ENCODE results near the gene SI.
"Not testable (repeated sequence)": the region's sequence is repeated elsewhere in the genome, so short reads cannot be mapped to it uniquely, and the experiment has no call there.

DNA sequence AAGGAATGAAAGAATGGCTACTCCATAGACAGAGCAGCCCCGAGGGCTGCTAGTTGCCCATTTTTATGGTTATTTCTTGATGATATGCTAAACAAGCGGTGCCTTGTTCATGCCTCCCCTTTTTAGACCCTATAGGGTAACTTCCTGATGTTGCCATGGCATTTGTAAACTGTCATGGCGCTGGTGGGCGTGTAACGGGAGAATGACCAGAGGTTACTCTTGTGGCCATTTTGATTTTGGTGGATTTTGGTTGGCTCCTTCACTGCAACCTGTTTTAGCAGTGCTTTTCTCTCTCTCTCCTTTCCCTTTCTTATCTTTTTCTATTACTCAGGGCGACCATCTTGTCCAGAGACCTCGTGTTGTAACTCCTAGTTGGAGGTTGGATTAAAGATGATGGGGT, 126.9 kb downstream of the SI start:
- TF ChIP-seq, protein P1, sequence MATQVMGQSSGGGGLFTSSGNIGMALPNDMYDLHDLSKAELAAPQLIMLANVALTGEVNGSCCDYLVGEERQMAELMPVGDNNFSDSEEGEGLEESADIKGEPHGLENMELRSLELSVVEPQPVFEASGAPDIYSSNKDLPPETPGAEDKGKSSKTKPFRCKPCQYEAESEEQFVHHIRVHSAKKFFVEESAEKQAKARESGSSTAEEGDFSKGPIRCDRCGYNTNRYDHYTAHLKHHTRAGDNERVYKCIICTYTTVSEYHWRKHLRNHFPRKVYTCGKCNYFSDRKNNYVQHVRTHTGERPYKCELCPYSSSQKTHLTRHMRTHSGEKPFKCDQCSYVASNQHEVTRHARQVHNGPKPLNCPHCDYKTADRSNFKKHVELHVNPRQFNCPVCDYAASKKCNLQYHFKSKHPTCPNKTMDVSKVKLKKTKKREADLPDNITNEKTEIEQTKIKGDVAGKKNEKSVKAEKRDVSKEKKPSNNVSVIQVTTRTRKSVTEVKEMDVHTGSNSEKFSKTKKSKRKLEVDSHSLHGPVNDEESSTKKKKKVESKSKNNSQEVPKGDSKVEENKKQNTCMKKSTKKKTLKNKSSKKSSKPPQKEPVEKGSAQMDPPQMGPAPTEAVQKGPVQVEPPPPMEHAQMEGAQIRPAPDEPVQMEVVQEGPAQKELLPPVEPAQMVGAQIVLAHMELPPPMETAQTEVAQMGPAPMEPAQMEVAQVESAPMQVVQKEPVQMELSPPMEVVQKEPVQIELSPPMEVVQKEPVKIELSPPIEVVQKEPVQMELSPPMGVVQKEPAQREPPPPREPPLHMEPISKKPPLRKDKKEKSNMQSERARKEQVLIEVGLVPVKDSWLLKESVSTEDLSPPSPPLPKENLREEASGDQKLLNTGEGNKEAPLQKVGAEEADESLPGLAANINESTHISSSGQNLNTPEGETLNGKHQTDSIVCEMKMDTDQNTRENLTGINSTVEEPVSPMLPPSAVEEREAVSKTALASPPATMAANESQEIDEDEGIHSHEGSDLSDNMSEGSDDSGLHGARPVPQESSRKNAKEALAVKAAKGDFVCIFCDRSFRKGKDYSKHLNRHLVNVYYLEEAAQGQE (IDR thresholded peaks at IDR 0.05) = not testable (repeated sequence)
- not testable (repeated sequence) for TF ChIP-seq CTCF (IDR thresholded peaks at IDR 0.05; ENCODE audit: low read depth, low read length, missing input control); YY1 (IDR thresholded peaks at IDR 0.05); EGR1 (IDR thresholded peaks at IDR 0.05; ENCODE audit: low read depth in 2 of 2); RAD21 (IDR thresholded peaks at IDR 0.05); JUND (IDR thresholded peaks at IDR 0.05); HNF4G (IDR thresholded peaks at IDR 0.05); TAF1 (conservative IDR thresholded peaks at IDR 0.05); SP1 (IDR thresholded peaks at IDR 0.05); FOXA1 (IDR thresholded peaks at IDR 0.05)
- TF ChIP-seq, protein P2, sequence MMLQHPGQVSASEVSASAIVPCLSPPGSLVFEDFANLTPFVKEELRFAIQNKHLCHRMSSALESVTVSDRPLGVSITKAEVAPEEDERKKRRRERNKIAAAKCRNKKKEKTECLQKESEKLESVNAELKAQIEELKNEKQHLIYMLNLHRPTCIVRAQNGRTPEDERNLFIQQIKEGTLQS (IDR thresholded peaks at IDR 0.05) = not testable (repeated sequence)
